GM13977 (cell line): ENCODE results near the gene AP4E1.

Source experiments
- DNase-seq: peaks from one replicate; pipeline ENCODE4 v3.0.0; 2012; ENCODE audit warnings: low spot score
- in situ Hi-C: fragments of 300-500 bp; cut with MboI; formaldehyde crosslinking; loops from one replicate; pipeline ENCODE4 v1.12.0; 2022; ENCODE audit warnings: low sequenced_read_pairs, low pct_unique_long_range_greater_than_20kb, mixed read lengths, inconsistent platforms; ENCODE audit not compliant: unreplicated experiment
- TF ChIP-seq, protein P1 (sequence below): IDR thresholded peaks from 2 replicates; pipeline ENCODE4 v1.5.1; 2012; ENCODE audit warnings: mild to moderate bottlenecking, control low read depth; ENCODE audit not compliant: insufficient read depth; ENCODE audit errors: extremely low read depth, missing control alignments

The AP4E1 gene

GRCh38 chr15:51004103-51004551, 95.6 kb downstream of the AP4E1 start:
- DNase-seq: no peak
- in situ Hi-C loops: no loop called here
- TF ChIP-seq, protein P1, sequence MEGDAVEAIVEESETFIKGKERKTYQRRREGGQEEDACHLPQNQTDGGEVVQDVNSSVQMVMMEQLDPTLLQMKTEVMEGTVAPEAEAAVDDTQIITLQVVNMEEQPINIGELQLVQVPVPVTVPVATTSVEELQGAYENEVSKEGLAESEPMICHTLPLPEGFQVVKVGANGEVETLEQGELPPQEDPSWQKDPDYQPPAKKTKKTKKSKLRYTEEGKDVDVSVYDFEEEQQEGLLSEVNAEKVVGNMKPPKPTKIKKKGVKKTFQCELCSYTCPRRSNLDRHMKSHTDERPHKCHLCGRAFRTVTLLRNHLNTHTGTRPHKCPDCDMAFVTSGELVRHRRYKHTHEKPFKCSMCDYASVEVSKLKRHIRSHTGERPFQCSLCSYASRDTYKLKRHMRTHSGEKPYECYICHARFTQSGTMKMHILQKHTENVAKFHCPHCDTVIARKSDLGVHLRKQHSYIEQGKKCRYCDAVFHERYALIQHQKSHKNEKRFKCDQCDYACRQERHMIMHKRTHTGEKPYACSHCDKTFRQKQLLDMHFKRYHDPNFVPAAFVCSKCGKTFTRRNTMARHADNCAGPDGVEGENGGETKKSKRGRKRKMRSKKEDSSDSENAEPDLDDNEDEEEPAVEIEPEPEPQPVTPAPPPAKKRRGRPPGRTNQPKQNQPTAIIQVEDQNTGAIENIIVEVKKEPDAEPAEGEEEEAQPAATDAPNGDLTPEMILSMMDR: no peak

DNA sequence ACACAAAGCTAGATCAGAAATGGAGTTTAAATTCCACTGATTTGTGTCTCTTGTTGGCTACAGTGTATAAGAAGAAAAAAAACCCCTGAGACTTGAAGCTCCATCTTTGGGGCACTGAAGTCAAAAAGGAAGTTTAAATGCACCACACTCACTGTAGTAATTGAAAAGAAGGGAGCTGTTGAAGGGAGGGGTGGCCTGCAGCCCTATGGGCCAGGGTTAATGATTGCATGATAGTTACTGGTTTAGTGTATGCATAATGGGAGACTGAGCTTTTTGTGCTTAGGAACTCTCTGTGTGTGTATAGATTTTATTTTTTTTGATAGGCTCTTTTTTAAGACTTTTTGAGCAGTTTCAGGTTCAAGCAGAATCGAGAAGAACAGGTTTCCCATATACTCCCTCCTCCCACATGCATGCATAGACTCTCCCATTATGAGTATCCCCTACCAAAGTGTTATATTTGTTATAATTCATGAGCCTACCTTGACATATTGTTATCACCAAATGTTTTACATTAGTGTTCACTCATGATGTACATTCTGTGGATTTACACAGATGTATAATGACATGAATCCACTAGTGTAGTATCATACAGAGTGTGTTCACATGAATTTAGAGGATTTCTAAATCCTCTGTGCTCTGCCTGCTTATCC, 98.0 kb downstream of the AP4E1 start:
- TF ChIP-seq, protein P1: no peak
- DNase-seq: no peak
- in situ Hi-C loops: no loop called here

GRCh38 chr15:51007131-51007666, 98.7 kb downstream of the AP4E1 start:
- TF ChIP-seq, protein P1: no peak
- no peak for DNase-seq
- in situ Hi-C loops: no loop called here

GRCh38 chr15:51011212-51011611, 102.7 kb downstream of the AP4E1 start:
- in situ Hi-C loops: no loop called here
- TF ChIP-seq, protein P1: no peak
- no peak for DNase-seq

DNA sequence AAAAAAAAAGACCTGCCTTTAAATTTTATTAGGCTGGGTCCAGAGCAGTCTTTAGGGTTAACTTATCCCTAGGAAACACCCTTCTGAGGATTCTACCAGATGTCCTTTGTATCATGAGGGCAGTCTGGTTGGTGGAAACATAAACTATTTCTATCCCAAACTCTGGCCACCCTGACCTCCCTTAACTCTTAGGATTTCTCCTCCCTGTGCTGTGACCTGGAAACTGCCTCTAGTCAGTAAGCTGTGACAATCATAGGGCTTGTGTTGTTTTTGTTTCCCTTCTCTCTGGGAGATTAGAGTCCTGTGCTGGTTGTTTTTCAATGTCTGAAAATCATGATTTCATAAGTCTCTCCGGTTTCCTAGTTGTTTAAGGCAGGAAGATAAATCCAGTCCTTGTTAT, 108.1 kb downstream of the AP4E1 start:
- in situ Hi-C loops: no loop called here
- no peak for DNase-seq
- TF ChIP-seq, protein P1: no peak

GRCh38 chr15:51022206-51022605, 113.7 kb downstream of the AP4E1 start:
- DNase-seq: no peak
- in situ Hi-C loops: no loop called here
- TF ChIP-seq, protein P1: no peak
